Subcutaneous adipose tissue (tissue), 4 donors: ENCODE data around the gene ADGRG7. TPM values are rescaled to one million over a fixed set of nuclear protein-coding genes. Genes with fewer than 3 reads are reported as not detected.

ENCODE experiments used
- CTCF ChIP-seq: fragments of 450-650 bp; IDR thresholded peaks from one replicate; pipeline ENCODE4 v1.5.1; 2016; ENCODE audit warnings: low read depth, mild to moderate bottlenecking, control low read depth, antibody characterized with exemption, moderate library complexity
- total RNA-seq, 4 donors: library from RNA; depleted of rRNA; stranded (reverse); fragments of >200 nt; gene quantifications; one replicate each; pipeline ENCODE4 v1.1.0, GENCODE V29; 2016

The ADGRG7 gene
- total RNA-seq, 4 donors from 2014 or later, result not detected

- no peak for TF ChIP-seq CTCF
These were observed 99.2 kb downstream of the ADGRG7 start for GRCh38 chr3:100708644-100708988.

DNA sequence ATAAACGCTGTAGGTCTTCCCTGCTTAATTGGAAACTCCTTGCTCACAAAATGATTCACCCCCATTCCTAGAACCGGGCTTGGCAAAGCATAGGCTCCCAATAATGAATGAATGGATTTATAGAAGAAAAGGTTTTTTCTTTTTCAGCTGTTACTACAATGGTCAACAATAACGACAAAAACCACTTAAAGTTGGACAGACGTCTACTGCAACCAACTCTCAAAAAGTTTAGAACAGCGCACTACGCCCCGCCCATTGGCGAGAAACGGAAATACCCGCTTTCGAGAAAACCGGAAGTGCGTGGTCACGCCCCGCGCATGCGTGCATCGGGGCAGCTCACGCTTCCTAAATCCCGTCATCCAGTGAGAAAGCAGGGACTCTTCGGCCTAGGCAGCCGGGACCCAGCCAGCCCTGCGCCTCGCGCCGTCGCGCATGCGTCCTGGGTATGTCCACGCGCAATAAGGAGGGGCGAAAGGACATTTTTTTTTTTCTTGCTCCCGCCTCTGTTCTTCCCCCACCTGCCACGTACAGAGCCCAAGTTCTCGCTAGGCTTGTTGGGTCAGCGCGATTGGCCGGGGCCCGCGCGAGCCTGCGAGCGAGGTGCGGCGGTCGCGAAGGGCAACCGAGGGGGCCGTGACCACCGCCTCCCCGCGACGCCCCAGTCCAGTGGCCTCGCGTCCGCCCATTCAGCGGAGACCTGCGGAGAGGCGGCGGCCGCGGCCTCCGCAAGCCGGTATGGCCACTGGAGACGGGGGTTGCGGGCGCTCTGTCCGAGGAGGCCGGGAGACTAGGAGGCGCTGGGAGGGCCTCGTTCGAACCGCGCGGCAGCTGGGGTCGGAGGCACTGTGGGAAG lies 99.8 kb downstream of the ADGRG7 start, which contains the start of gene TFG:
Gene TFG, plus strand, starts transcription at position 506 of the 853 bp plus-strand sequence. CDS start 4,192 bp downstream, outside the sequence.
- no peak for TF ChIP-seq CTCF

DNA sequence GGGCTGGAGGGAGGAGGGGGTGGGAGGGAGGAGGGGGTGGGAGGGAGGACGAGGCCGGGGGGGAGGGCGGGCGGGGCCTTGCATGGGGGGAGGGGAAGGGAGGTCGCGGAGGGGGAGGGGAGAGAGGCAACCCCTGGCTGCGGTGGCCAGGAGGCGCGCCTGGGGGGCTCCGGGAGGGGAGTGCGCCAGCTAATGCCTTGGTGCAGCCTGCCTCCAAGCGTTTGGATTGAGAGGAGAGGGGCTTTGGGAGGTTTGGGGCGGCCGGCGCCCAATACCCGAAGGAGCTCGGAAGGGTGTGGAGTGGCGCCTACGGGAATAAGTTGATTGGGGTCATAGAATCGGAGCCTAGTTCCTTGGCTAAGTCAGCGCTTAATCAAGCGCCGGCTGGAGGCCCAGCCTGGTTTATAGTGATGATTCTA lies 100.5 kb downstream of the ADGRG7 start:
- no peak for TF ChIP-seq CTCF

GRCh38 chr3:100710261-100710968 lies 101.0 kb downstream of the ADGRG7 start:
- no peak for TF ChIP-seq CTCF

DNA sequence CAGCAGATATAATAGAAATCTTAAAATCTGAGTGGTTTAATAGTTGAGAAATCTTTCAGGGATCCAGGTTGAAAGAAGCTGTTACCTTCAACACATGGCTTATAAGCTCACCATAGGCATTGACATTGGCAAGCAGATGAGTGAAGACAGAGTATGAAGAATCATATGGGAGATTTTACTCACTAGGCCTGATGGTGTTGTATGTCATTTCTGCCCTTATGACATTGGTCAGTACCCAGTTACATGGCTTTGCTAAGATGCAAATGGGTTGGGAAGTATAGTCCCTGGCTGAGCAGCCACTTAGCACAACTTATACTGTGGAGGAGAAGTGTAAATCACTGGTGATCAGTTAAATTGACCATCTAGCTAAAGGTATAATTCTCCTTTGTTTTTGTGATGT lies 105.8 kb downstream of the ADGRG7 start:
- TF ChIP-seq CTCF, result no peak

DNA sequence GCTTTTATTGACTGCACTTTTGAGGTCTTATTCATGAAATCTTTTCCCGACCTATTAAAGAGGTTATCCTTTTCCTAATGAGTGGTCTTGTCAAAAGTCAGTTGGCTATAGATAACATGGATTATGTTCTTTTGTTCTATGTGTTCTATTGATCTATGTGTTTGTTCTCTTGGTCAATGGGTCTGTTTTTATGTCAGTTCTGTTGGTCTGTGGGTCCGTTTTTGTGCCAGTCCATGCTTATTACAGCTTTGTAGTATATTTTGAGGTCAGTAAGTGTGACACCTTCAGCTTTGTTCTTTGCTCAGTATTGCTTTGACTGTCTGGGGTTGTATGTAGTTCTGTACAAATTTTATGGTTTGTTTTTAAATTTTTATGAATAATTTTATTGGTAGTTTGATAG lies 107.7 kb downstream of the ADGRG7 start:
- no peak for TF ChIP-seq CTCF
